ENCODE measurements around the gene FGF12. TPM values are rescaled to one million over a fixed set of nuclear protein-coding genes. Genes with fewer than 3 reads are reported as not detected.

The FGF12 gene
- polyA plus RNA-seq, 2 donors = 1.2 to 1.5 TPM

- Histone ChIP-seq H3K36me3 (ENCODE audit: control insufficient read depth in 2 of 2, insufficient read depth in 2 of 2, low read length in 1 of 2) (no peaks in the 10 kb centered on the region), H3K27ac (ENCODE audit: low read depth in 2 of 2, low read length in 1 of 2) (no peak overlapping the region), H3K9me3 (ENCODE audit: control insufficient read depth in 2 of 2, insufficient read depth in 1 of 2, low read depth in 1 of 2, low read length in 1 of 2) (no peaks in the 10 kb centered on the region), H3K4me3 (ENCODE audit: low read depth in 1 of 2, low read length in 2 of 2) (no peak overlapping the region), H3K4me1 (ENCODE audit: control insufficient read depth in 2 of 2, insufficient read depth in 2 of 2, low read length in 1 of 2) (no peaks in the 10 kb centered on the region), H3K27me3 (ENCODE audit: control insufficient read depth in 1 of 2, insufficient read depth in 2 of 2, low read length in 2 of 2) (no peaks in the 10 kb centered on the region)
- WGBS, 2 donors = 80 to 84% methylated on average over 6 of the region's 6 CpGs
Observed at GRCh38 chr3:192258721-192259120, 468.6 kb downstream of the FGF12 start.

- H3K9me3 ChIP-seq (ENCODE audit: control insufficient read depth in 2 of 2, insufficient read depth in 1 of 2, low read depth in 1 of 2, low read length in 1 of 2) = no peaks in the 10 kb centered on the region
- H3K4me1 ChIP-seq (ENCODE audit: control insufficient read depth in 2 of 2, insufficient read depth in 2 of 2, low read length in 1 of 2) = no peaks in the 10 kb centered on the region
- H3K27ac ChIP-seq (ENCODE audit: low read depth in 2 of 2, low read length in 1 of 2) = no peak overlapping the region
- H3K27me3 ChIP-seq (ENCODE audit: control insufficient read depth in 1 of 2, insufficient read depth in 2 of 2, low read length in 2 of 2) = no peaks in the 10 kb centered on the region
- H3K36me3 ChIP-seq (ENCODE audit: control insufficient read depth in 2 of 2, insufficient read depth in 2 of 2, low read length in 1 of 2) = no peaks in the 10 kb centered on the region
- no peak overlapping the region for H3K4me3 ChIP-seq (ENCODE audit: low read depth in 1 of 2, low read length in 2 of 2)
- WGBS, 2 donors = 66 to 72% methylated on average over 2 of the region's 2 CpGs
Observed at GRCh38 chr3:192255839-192256238, 471.5 kb downstream of the FGF12 start.

- H3K36me3 ChIP-seq (ENCODE audit: control insufficient read depth in 2 of 2, insufficient read depth in 2 of 2, low read length in 1 of 2) = no peaks in the 10 kb centered on the region
- H3K9me3 ChIP-seq (ENCODE audit: control insufficient read depth in 2 of 2, insufficient read depth in 1 of 2, low read depth in 1 of 2, low read length in 1 of 2) = no peaks in the 10 kb centered on the region
- 38 to 43% methylated on average over 3 of the region's 3 CpGs for WGBS, 2 donors
- no peak overlapping the region for H3K4me3 ChIP-seq (ENCODE audit: low read depth in 1 of 2, low read length in 2 of 2)
- no peak overlapping the region for H3K27ac ChIP-seq (ENCODE audit: low read depth in 2 of 2, low read length in 1 of 2)
- H3K27me3 ChIP-seq (ENCODE audit: control insufficient read depth in 1 of 2, insufficient read depth in 2 of 2, low read length in 2 of 2) = no peaks in the 10 kb centered on the region
- H3K4me1 ChIP-seq (ENCODE audit: control insufficient read depth in 2 of 2, insufficient read depth in 2 of 2, low read length in 1 of 2) = no peaks in the 10 kb centered on the region
Observed at GRCh38 chr3:192253138-192253887, 474.0 kb downstream of the FGF12 start.

GRCh38 chr3:192249516-192249915, 477.8 kb downstream of the FGF12 start:
- Histone ChIP-seq H3K36me3 (ENCODE audit: control insufficient read depth in 2 of 2, insufficient read depth in 2 of 2, low read length in 1 of 2) (no peaks in the 10 kb centered on the region), H3K27me3 (ENCODE audit: control insufficient read depth in 1 of 2, insufficient read depth in 2 of 2, low read length in 2 of 2) (no peaks in the 10 kb centered on the region), H3K4me3 (ENCODE audit: low read depth in 1 of 2, low read length in 2 of 2) (no peak overlapping the region), H3K27ac (ENCODE audit: low read depth in 2 of 2, low read length in 1 of 2) (no peak overlapping the region), H3K9me3 (ENCODE audit: control insufficient read depth in 2 of 2, insufficient read depth in 1 of 2, low read depth in 1 of 2, low read length in 1 of 2) (no peaks in the 10 kb centered on the region), H3K4me1 (ENCODE audit: control insufficient read depth in 2 of 2, insufficient read depth in 2 of 2, low read length in 1 of 2) (no peaks in the 10 kb centered on the region)
- 46 to 50% methylated on average over 3 of the region's 3 CpGs for WGBS, 2 donors

GRCh38 chr3:192246847-192247559, 480.3 kb downstream of the FGF12 start:
- no peaks in the 10 kb centered on the region for H3K27me3 ChIP-seq (ENCODE audit: control insufficient read depth in 1 of 2, insufficient read depth in 2 of 2, low read length in 2 of 2)
- H3K27ac ChIP-seq (ENCODE audit: low read depth in 2 of 2, low read length in 1 of 2) = no peak overlapping the region
- H3K36me3 ChIP-seq (ENCODE audit: control insufficient read depth in 2 of 2, insufficient read depth in 2 of 2, low read length in 1 of 2) = no peaks in the 10 kb centered on the region
- WGBS, 2 donors = 65 to 69% methylated on average over 1 of the region's 1 CpG
- no peaks in the 10 kb centered on the region for H3K9me3 ChIP-seq (ENCODE audit: control insufficient read depth in 2 of 2, insufficient read depth in 1 of 2, low read depth in 1 of 2, low read length in 1 of 2)
- H3K4me3 ChIP-seq (ENCODE audit: low read depth in 1 of 2, low read length in 2 of 2) = no peak overlapping the region
- no peaks in the 10 kb centered on the region for H3K4me1 ChIP-seq (ENCODE audit: control insufficient read depth in 2 of 2, insufficient read depth in 2 of 2, low read length in 1 of 2)

- no peaks in the 10 kb centered on the region for H3K4me1 ChIP-seq (ENCODE audit: control insufficient read depth in 2 of 2, insufficient read depth in 2 of 2, low read length in 1 of 2)
- no peaks in the 10 kb centered on the region for H3K27me3 ChIP-seq (ENCODE audit: control insufficient read depth in 1 of 2, insufficient read depth in 2 of 2, low read length in 2 of 2)
- no peaks in the 10 kb centered on the region for H3K9me3 ChIP-seq (ENCODE audit: control insufficient read depth in 2 of 2, insufficient read depth in 1 of 2, low read depth in 1 of 2, low read length in 1 of 2)
- WGBS, 2 donors = 70 to 74% methylated on average over 1 of the region's 1 CpG
- H3K4me3 ChIP-seq (ENCODE audit: low read depth in 1 of 2, low read length in 2 of 2) = no peak overlapping the region
- H3K27ac ChIP-seq (ENCODE audit: low read depth in 2 of 2, low read length in 1 of 2) = no peak overlapping the region
- no peaks in the 10 kb centered on the region for H3K36me3 ChIP-seq (ENCODE audit: control insufficient read depth in 2 of 2, insufficient read depth in 2 of 2, low read length in 1 of 2)
Observed at GRCh38 chr3:192244591-192244990, 482.8 kb downstream of the FGF12 start.

- H3K36me3 ChIP-seq (ENCODE audit: control insufficient read depth in 2 of 2, insufficient read depth in 2 of 2, low read length in 1 of 2) = no peaks in the 10 kb centered on the region
Observed at GRCh38 chr3:192239956-192240355, 487.4 kb downstream of the FGF12 start.

GRCh38 chr3:192237992-192238608, 489.2 kb downstream of the FGF12 start:
- WGBS, 2 donors = 59% methylated on average over 4 of the region's 4 CpGs
- H3K4me3 ChIP-seq (ENCODE audit: low read depth in 1 of 2, low read length in 2 of 2) = no peak overlapping the region
- no peaks in the 10 kb centered on the region for H3K4me1 ChIP-seq (ENCODE audit: control insufficient read depth in 2 of 2, insufficient read depth in 2 of 2, low read length in 1 of 2)
- no peaks in the 10 kb centered on the region for H3K9me3 ChIP-seq (ENCODE audit: control insufficient read depth in 2 of 2, insufficient read depth in 1 of 2, low read depth in 1 of 2, low read length in 1 of 2)
- no peak overlapping the region for H3K27ac ChIP-seq (ENCODE audit: low read depth in 2 of 2, low read length in 1 of 2)
- no peaks in the 10 kb centered on the region for H3K27me3 ChIP-seq (ENCODE audit: control insufficient read depth in 1 of 2, insufficient read depth in 2 of 2, low read length in 2 of 2)
- H3K36me3 ChIP-seq (ENCODE audit: control insufficient read depth in 2 of 2, insufficient read depth in 2 of 2, low read length in 1 of 2) = no peaks in the 10 kb centered on the region

More at GRCh38 chr3:192239956-192240355, 487.4 kb downstream of the FGF12 start:
- Histone ChIP-seq H3K9me3 (ENCODE audit: control insufficient read depth in 2 of 2, insufficient read depth in 1 of 2, low read depth in 1 of 2, low read length in 1 of 2) (no peaks in the 10 kb centered on the region), H3K27ac (ENCODE audit: low read depth in 2 of 2, low read length in 1 of 2) (no peak overlapping the region), H3K27me3 (ENCODE audit: control insufficient read depth in 1 of 2, insufficient read depth in 2 of 2, low read length in 2 of 2) (no peaks in the 10 kb centered on the region), H3K4me1 (ENCODE audit: control insufficient read depth in 2 of 2, insufficient read depth in 2 of 2, low read length in 1 of 2) (no peaks in the 10 kb centered on the region), H3K4me3 (ENCODE audit: low read depth in 1 of 2, low read length in 2 of 2) (no peak overlapping the region)
- WGBS, 2 donors = 66 to 75% methylated on average over 1 of the region's 1 CpG

GRCh38 chr3:192229866-192230265, 497.5 kb downstream of the FGF12 start:
- Histone ChIP-seq H3K4me1 (ENCODE audit: control insufficient read depth in 2 of 2, insufficient read depth in 2 of 2, low read length in 1 of 2) (no peaks in the 10 kb centered on the region), H3K27ac (ENCODE audit: low read depth in 2 of 2, low read length in 1 of 2) (no peak overlapping the region), H3K9me3 (ENCODE audit: control insufficient read depth in 2 of 2, insufficient read depth in 1 of 2, low read depth in 1 of 2, low read length in 1 of 2) (no peaks in the 10 kb centered on the region), H3K4me3 (ENCODE audit: low read depth in 1 of 2, low read length in 2 of 2) (no peak overlapping the region), H3K27me3 (ENCODE audit: control insufficient read depth in 1 of 2, insufficient read depth in 2 of 2, low read length in 2 of 2) (no peaks in the 10 kb centered on the region), H3K36me3 (ENCODE audit: control insufficient read depth in 2 of 2, insufficient read depth in 2 of 2, low read length in 1 of 2) (no peaks in the 10 kb centered on the region)
- WGBS, 2 donors = 89 to 90% methylated on average over 2 of the region's 2 CpGs
